DOHH2 (cell line): Measurements from ENCODE around the gene PMPCA.

Experiments
- H3F3A ChIP-seq: fragments of 200-600 bp; sonication (generic), shearing (Covaris generic); 2 replicates; pipeline ENCODE4 v1.6.0; 2016; ENCODE audit warnings: antibody characterized with exemption, mild to moderate bottlenecking; ENCODE audit not compliant: control insufficient read depth, insufficient read depth
- H3K27ac ChIP-seq: fragments of 200-600 bp; sonication (generic); 2 replicates; pipeline ENCODE4 v1.5.1; 2014; ENCODE audit warnings: low read depth, mild to moderate bottlenecking, low read length, moderate library complexity
- H3K27me3 ChIP-seq: fragments of 200-600 bp; sonication (generic); 2 replicates; pipeline ENCODE4 v1.6.1; 2014; ENCODE audit warnings: mild to moderate bottlenecking, low read length, mixed read lengths; ENCODE audit not compliant: control insufficient read depth
- H3K36me3 ChIP-seq: fragments of 200-600 bp; sonication (generic); 2 replicates; pipeline ENCODE4 v1.6.1; 2014; ENCODE audit warnings: mild to moderate bottlenecking, low read length, moderate library complexity, mixed read lengths; ENCODE audit not compliant: control insufficient read depth
- H3K4me1 ChIP-seq: fragments of 200-600 bp; sonication (generic); 2 replicates; pipeline ENCODE4 v1.6.1; 2014; ENCODE audit warnings: mild to moderate bottlenecking, low read length, mixed read lengths; ENCODE audit not compliant: control insufficient read depth
- H3K4me2 ChIP-seq: fragments of 200-600 bp; sonication (generic); 2 replicates; pipeline ENCODE4 v1.6.0; 2014; ENCODE audit warnings: mild to moderate bottlenecking, low read length, moderate library complexity
- H3K4me3 ChIP-seq: fragments of 200-600 bp; sonication (generic); 2 replicates; pipeline ENCODE4 v1.5.1; 2014; ENCODE audit warnings: mild to moderate bottlenecking, low read length, mixed read lengths
- H3K79me2 ChIP-seq: fragments of 200-600 bp; sonication (generic); 2 replicates; pipeline ENCODE4 v1.6.1; 2014; ENCODE audit warnings: mild to moderate bottlenecking, low read length, mixed read lengths; ENCODE audit not compliant: control insufficient read depth
- H3K9me2 ChIP-seq: fragments of 200-600 bp; sonication (generic); replicated peaks from 2 replicates; pipeline ENCODE4 v1.6.1; 2014; ENCODE audit warnings: mild to moderate bottlenecking, low read length, mixed read lengths; ENCODE audit not compliant: control insufficient read depth
- H3K9me3 ChIP-seq: fragments of 200-600 bp; sonication (generic); 2 replicates; pipeline ENCODE4 v1.6.1; 2014; ENCODE audit warnings: antibody characterized with exemption, low read length, mixed read lengths; ENCODE audit not compliant: control insufficient read depth, insufficient read depth
- H4K20me1 ChIP-seq: fragments of 200-600 bp; sonication (generic); 2 replicates; pipeline ENCODE4 v1.6.0; 2014; ENCODE audit warnings: low read depth, mild to moderate bottlenecking, antibody characterized with exemption, low read length, moderate library complexity; ENCODE audit not compliant: control insufficient read depth, insufficient read depth
- EZH2phosphoT487 ChIP-seq: fragments of 200-600 bp; sonication (generic); IDR thresholded peaks from 2 replicates; pipeline ENCODE4 v1.6.1; 2017; ENCODE audit warnings: borderline replicate concordance, mild to moderate bottlenecking, antibody characterized with exemption, low read length, moderate library complexity, mixed read lengths
- TF ChIP-seq, protein P1 (sequence below): fragments of 200-600 bp; sonication (generic); IDR thresholded peaks from one replicate; pipeline ENCODE4 v1.5.1; 2014; ENCODE audit warnings: antibody characterized with exemption, mild to moderate bottlenecking, low read depth, low read length; ENCODE audit not compliant: poor library complexity, severe bottlenecking

The PMPCA gene

DNA sequence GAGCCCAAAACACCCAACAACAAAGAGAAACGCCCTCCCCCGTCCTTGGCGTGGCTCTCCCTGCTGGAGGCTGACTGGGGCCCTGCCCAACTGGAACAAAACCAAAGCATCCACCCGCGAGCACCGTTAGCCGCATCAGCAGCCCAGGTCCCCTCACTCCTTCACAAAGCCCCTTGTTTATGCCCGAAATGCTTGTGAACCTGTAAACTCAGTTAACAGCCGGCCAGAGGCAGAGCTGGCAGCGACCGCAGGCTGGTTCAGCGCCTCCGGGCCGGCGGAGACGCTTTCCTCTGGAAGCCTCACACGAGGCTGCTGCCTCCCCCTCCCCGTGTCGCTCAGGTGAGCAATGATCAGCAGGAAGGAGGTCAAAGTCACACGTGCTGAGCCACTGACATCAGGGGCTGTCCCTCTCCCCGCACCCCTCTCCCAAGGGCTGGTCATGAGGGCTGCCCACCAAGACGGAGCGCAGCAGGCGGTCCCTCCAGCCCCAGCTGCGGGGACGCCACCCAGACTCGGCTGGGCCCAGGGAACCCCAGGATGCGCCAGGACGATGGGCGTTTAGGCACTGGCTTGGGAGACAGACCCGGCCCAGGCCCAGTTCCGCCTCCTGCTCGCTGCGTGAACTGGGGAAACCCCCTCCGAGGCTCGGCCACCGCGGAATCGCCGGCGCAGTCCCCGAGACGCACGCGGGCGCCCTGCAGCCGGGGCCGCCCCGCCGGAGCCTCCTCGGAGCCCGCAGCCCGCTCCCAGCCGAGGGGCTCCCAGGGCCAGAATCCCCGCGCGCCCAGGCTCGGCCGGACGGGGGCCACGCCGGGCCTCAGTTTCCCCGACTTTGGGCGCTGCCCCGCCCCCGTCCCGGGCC lies 11.1 kb upstream of the PMPCA start:
- peaks cover 34% of the 10 kb centered on the region for H3K79me2 ChIP-seq
- H4K20me1 ChIP-seq, result no peaks in the 10 kb centered on the region; the same call in none of the 2 replicates
- H3F3A ChIP-seq, result peaks cover 14% of the 10 kb centered on the region; the same call in 1 of the 2 replicates
- peaks cover 16% of the 10 kb centered on the region for H3K4me1 ChIP-seq
- H3K36me3 ChIP-seq, result peaks cover 72% of the 10 kb centered on the region
- no peaks in the 10 kb centered on the region for H3K27me3 ChIP-seq
- H3K4me2 ChIP-seq, result peak overlapping the region; percentile 75
- H3K27ac ChIP-seq, result peak overlapping the region; percentile 38
- H3K9me2 ChIP-seq, result no peaks in the 10 kb centered on the region
- peak overlapping the region; percentile 95 for H3K4me3 ChIP-seq
- no peaks in the 10 kb centered on the region for H3K9me3 ChIP-seq
- no peak for TF ChIP-seq EZH2phosphoT487

DNA sequence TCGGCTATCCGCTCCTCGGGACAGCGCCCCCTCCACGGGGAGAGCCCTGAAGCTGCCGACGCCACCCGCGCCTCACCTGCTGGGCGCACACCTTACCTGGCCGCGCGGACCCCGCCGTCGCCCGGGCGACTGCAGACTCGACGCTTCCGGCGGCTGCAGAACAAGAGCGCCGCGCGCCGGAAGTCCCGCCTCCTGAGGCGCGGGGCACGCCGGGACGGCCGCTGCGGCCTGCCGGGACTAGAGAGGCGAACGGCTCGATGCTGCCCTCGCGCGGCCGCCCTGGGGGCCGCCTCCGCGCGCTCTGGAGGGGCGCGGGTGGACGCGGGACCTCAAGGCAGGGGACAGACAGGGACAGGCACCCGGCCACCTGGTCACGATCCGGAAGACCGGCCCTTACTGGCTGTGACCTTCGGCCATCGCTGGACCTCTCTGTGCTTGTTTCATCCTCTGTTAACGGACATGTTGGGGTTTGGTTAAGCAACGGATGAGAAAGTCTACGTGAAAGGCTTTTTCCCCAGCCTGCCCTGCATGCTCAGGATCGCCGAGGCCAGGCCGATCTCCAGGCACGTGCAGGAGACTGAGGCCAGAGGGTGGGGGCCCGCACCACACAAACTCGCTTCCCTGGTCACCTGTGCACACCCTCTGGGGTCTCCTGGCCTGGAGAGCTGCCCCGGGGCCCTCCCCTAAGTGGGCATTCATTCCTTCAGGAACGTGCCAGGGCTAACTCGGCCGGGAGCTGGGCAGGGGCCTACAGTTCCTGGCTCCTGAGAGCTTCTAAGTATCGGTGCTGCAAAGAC lies 10.2 kb upstream of the PMPCA start, which contains the start of gene SNAPC4:
SNAPC4 (minus strand) TSS at position 133 of the 797 bp plus-strand sequence. CDS start 1,742 bp downstream, outside the sequence.
- Histone ChIP-seq H3K4me1 (peaks cover 19% of the 10 kb centered on the region), H4K20me1 (no peaks in the 10 kb centered on the region; the same call in none of the 2 replicates), H3K4me3 (peak within 1 kb of the TSS; percentile 95), H3K79me2 (peaks cover 34% of the 10 kb centered on the region), H3F3A (peaks cover 14% of the 10 kb centered on the region; the same call in 1 of the 2 replicates), H3K36me3 (peaks cover 73% of the 10 kb centered on the region), H3K27ac (peak within 1 kb of the TSS; percentile 38), H3K9me3 (no peaks in the 10 kb centered on the region), H3K27me3 (no peaks in the 10 kb centered on the region), H3K9me2 (no peaks in the 10 kb centered on the region), H3K4me2 (peak within 1 kb of the TSS; percentile 75)
- TF ChIP-seq, protein P1, sequence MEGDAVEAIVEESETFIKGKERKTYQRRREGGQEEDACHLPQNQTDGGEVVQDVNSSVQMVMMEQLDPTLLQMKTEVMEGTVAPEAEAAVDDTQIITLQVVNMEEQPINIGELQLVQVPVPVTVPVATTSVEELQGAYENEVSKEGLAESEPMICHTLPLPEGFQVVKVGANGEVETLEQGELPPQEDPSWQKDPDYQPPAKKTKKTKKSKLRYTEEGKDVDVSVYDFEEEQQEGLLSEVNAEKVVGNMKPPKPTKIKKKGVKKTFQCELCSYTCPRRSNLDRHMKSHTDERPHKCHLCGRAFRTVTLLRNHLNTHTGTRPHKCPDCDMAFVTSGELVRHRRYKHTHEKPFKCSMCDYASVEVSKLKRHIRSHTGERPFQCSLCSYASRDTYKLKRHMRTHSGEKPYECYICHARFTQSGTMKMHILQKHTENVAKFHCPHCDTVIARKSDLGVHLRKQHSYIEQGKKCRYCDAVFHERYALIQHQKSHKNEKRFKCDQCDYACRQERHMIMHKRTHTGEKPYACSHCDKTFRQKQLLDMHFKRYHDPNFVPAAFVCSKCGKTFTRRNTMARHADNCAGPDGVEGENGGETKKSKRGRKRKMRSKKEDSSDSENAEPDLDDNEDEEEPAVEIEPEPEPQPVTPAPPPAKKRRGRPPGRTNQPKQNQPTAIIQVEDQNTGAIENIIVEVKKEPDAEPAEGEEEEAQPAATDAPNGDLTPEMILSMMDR, result peak; percentile 92
- no peak for TF ChIP-seq EZH2phosphoT487

DNA sequence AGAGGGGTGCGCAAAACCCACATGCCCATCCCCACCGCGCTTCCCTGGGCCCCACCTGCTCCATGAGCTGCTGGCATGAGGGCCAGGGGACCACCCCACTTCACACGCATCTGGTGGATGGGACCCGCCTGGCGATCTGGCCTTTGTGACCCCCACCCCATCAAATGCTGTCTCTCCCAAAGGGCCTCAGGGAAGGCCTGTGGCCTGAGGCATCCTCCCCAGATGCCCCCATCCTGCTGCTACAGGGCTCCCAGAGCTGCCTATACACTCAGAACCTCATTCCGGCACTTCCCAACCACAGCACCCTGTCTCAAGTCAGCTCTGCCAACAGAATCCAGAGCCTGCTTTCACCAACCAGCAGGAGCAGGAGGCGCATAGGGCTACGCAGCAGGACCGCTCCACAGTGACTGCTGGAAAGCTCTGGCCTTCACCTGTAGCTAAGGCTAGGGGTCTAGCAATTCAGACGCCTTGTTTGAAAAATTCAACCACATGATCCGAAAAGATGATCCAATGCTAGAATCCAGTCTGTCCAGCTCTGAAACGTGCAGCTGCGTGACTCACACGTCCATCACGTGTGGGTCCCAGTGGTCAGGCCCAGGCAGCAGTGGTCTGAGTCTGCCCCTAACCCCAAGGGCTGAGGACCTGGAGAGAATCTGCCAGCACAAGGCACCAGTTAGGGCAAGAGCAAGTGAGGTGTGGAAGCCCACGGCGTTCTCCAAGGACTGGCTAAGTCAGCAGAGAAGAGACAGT lies 9.1 kb upstream of the PMPCA start:
- no peaks in the 10 kb centered on the region for H3K9me2 ChIP-seq
- H3K27ac ChIP-seq, result no peak overlapping the region
- H3K79me2 ChIP-seq, result peaks cover 34% of the 10 kb centered on the region
- H3K9me3 ChIP-seq, result no peaks in the 10 kb centered on the region
- no peak overlapping the region for H3K4me3 ChIP-seq
- peaks cover 14% of the 10 kb centered on the region; the same call in 1 of the 2 replicates for H3F3A ChIP-seq
- H3K27me3 ChIP-seq, result no peaks in the 10 kb centered on the region
- TF ChIP-seq, protein P1, result no peak
- no peak for TF ChIP-seq EZH2phosphoT487
- H4K20me1 ChIP-seq, result no peaks in the 10 kb centered on the region; the same call in none of the 2 replicates
- H3K4me1 ChIP-seq, result peaks cover 19% of the 10 kb centered on the region
- H3K36me3 ChIP-seq, result peaks cover 71% of the 10 kb centered on the region
- H3K4me2 ChIP-seq, result no peak overlapping the region
